Putamen (tissue), 1 donor: Measurements from ENCODE around the gene DAAM2.

Source experiments
- DNase-seq: peaks from one replicate; pipeline ENCODE4 v3.0.0-alpha.2; 2016; ENCODE audit warnings: low spot score

Gene DAAM2

GRCh38 chr6:39932386-39932910 lies 140.3 kb downstream of the DAAM2 start:
- no peak for DNase-seq

GRCh38 chr6:39933669-39934130 lies 141.5 kb downstream of the DAAM2 start:
- no peak for DNase-seq

- DNase-seq = peak; percentile 88
Measured at GRCh38 chr6:39934131-39934757, 142.1 kb downstream of the DAAM2 start, which contains the start of gene MOCS1. TSS of gene MOCS1 (minus strand) at chr6:39934462. CDS start at chr6:39934417, 45 bp downstream.

- no peak for DNase-seq
Measured at GRCh38 chr6:39935241-39935640, 143.1 kb downstream of the DAAM2 start.

GRCh38 chr6:39936857-39937256 lies 144.7 kb downstream of the DAAM2 start:
- DNase-seq = no peak

- DNase-seq = no peak
Measured at GRCh38 chr6:39937686-39938333, 145.6 kb downstream of the DAAM2 start.

- DNase-seq = no peak
Measured at GRCh38 chr6:39938773-39939654, 146.8 kb downstream of the DAAM2 start.

- DNase-seq = no peak
Measured at GRCh38 chr6:39941138-39941537, 149.0 kb downstream of the DAAM2 start.

GRCh38 chr6:39941820-39942219 lies 149.6 kb downstream of the DAAM2 start:
- no peak for DNase-seq

GRCh38 chr6:39942903-39943580 lies 150.9 kb downstream of the DAAM2 start:
- DNase-seq = no peak

GRCh38 chr6:39945626-39946025 lies 153.4 kb downstream of the DAAM2 start:
- no peak for DNase-seq

- DNase-seq = no peak
Measured at GRCh38 chr6:39947611-39948068, 155.5 kb downstream of the DAAM2 start.

GRCh38 chr6:39948199-39948791 lies 156.1 kb downstream of the DAAM2 start:
- DNase-seq = no peak

GRCh38 chr6:39950125-39950720 lies 158.0 kb downstream of the DAAM2 start:
- DNase-seq = no peak

GRCh38 chr6:39951191-39951590 lies 159.0 kb downstream of the DAAM2 start:
- DNase-seq = no peak

GRCh38 chr6:39951716-39952115 lies 159.5 kb downstream of the DAAM2 start:
- no peak for DNase-seq

GRCh38 chr6:39952167-39952566 lies 160.0 kb downstream of the DAAM2 start:
- DNase-seq = no peak

- DNase-seq = no peak
Measured at GRCh38 chr6:39953076-39953618, 161.0 kb downstream of the DAAM2 start.
